ENCODE data around the gene GRIP1. TPM values are rescaled to one million over a fixed set of nuclear protein-coding genes. Genes with fewer than 3 reads are reported as not detected.

The GRIP1 gene
- total and polyA plus RNA-seq, 9 donors, result 0.36 to 10.1 (median 3.9) TPM

DNA sequence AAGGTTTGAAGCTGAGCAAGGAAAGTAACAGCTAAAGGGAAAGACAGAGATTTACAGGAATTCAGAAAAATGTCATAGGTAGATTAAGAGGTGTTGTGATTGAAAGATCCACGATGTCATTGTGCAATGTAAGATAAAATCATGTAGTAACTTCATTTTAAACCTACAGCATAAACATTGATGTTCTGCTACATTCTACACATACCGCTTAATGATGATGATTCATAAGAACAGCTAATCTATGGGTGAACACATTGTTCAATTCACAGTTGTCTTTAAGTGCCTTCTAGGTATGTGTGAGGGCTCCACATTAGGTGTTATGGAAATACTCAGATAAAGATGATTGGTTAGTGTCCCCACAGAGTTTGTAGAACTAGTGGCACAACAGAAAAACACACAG is 170.9 kb downstream of the GRIP1 start:
- intact Hi-C loops (cut with DNase I), result no loop called here
- WGBS, 3 donors, result 84 to 93% (median 89%) methylated on average over 2 of the region's 2 CpGs
- TF ChIP-seq EP300 (IDR thresholded peaks at IDR 0.05), result no peak
- TF ChIP-seq, protein P1, sequence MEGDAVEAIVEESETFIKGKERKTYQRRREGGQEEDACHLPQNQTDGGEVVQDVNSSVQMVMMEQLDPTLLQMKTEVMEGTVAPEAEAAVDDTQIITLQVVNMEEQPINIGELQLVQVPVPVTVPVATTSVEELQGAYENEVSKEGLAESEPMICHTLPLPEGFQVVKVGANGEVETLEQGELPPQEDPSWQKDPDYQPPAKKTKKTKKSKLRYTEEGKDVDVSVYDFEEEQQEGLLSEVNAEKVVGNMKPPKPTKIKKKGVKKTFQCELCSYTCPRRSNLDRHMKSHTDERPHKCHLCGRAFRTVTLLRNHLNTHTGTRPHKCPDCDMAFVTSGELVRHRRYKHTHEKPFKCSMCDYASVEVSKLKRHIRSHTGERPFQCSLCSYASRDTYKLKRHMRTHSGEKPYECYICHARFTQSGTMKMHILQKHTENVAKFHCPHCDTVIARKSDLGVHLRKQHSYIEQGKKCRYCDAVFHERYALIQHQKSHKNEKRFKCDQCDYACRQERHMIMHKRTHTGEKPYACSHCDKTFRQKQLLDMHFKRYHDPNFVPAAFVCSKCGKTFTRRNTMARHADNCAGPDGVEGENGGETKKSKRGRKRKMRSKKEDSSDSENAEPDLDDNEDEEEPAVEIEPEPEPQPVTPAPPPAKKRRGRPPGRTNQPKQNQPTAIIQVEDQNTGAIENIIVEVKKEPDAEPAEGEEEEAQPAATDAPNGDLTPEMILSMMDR (IDR thresholded peaks at IDR 0.05), result no peak
- TF ChIP-seq POLR2A (IDR thresholded peaks at IDR 0.05), result no peak
- no peaks in the 10 kb centered on the region for H3K9me3 ChIP-seq
- H3K4me3 ChIP-seq, result no peak overlapping the region
- H3K27me3 ChIP-seq, result no peaks in the 10 kb centered on the region
- DNase-seq, result no peak
- no peak overlapping the region for H3K27ac ChIP-seq
- no peaks in the 10 kb centered on the region for H3K4me1 ChIP-seq (ENCODE audit: insufficient read depth)
- H3K36me3 ChIP-seq, result no peaks in the 10 kb centered on the region

DNA sequence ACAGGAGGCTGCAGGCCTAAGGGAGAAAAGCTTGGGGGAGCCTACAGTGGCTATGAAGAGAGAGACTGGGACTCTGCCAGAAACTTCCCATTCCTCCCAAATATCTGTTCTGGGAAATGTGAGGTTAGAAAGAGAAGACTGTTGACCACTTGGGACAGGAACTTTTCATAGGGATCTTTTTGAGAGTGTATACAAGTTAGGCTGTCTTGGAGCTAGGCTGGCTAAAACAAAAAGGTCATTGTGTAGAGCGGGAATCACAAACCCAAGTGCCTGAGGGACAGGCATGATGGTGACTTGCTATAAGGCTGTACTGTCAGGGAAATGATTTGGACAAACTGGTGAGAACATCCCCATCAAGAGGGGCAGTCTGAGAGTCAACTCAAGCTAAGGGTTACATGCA is 175.1 kb downstream of the GRIP1 start:
- intact Hi-C loops (cut with DNase I), result no loop called here
- H3K27ac ChIP-seq, result no peak overlapping the region
- TF ChIP-seq POLR2A (IDR thresholded peaks at IDR 0.05), result no peak
- TF ChIP-seq, protein P1 (IDR thresholded peaks at IDR 0.05), result no peak
- TF ChIP-seq EP300 (IDR thresholded peaks at IDR 0.05), result no peak
- no peak for DNase-seq
- no peaks in the 10 kb centered on the region for H3K4me1 ChIP-seq (ENCODE audit: insufficient read depth)
- no peaks in the 10 kb centered on the region for H3K36me3 ChIP-seq
- no peaks in the 10 kb centered on the region for H3K27me3 ChIP-seq
- 92 to 98% (median 97%) methylated on average over 1 of the region's 1 CpG for WGBS, 3 donors
- no peak overlapping the region for H3K4me3 ChIP-seq
- no peaks in the 10 kb centered on the region for H3K9me3 ChIP-seq

DNA sequence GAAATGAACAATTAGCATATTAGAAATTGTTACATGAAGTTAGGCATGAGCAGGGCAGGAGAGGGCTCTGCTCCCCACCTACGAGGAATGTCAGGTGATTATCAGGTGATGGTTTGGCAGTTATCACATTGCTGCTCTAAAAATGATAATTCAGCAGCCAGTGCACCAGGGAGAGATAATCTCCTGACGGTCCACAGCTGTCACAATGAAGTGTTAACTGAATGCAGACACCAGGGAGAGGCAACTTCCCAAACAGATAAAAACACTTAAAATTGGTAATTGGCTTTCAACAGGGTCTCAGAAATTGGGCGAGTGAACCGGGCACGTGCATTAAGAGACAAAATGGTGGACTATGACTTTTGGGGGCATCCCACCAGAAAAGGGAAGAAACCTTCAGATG is 176.0 kb downstream of the GRIP1 start:
- Histone ChIP-seq H3K4me1 (ENCODE audit: insufficient read depth) (no peaks in the 10 kb centered on the region), H3K9me3 (no peaks in the 10 kb centered on the region), H3K36me3 (no peaks in the 10 kb centered on the region), H3K27ac (no peak overlapping the region), H3K4me3 (no peak overlapping the region), H3K27me3 (no peaks in the 10 kb centered on the region)
- WGBS, 3 donors, result 58 to 66% (median 62%) methylated on average over 5 of the region's 5 CpGs
- intact Hi-C loops (cut with DNase I), result no loop called here
- TF ChIP-seq EP300 (IDR thresholded peaks at IDR 0.05) (no peak), POLR2A (IDR thresholded peaks at IDR 0.05) (no peak)
- TF ChIP-seq, protein P1 (IDR thresholded peaks at IDR 0.05), result no peak
- DNase-seq, result no peak

DNA sequence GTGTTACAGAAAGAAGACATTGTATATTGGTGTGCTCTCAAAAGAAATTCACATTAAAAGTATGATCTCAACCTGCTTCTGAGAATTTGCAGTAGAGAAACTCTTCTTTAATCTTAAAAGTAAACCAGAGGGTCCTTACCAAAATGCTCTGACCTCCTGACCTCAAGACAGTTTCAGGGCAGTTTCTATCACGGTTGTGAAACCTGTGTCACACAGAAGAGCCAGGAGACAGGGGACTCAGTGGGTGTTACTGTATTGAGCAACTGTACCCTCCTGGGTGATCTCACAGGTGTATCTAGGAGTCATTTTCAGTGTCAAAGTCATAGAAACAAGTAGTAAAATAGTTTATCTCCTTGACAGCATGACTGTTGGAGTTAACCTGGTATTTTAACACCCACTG is 178.0 kb downstream of the GRIP1 start:
- Histone ChIP-seq H3K27me3 (no peaks in the 10 kb centered on the region), H3K4me1 (ENCODE audit: insufficient read depth) (no peaks in the 10 kb centered on the region), H3K36me3 (no peaks in the 10 kb centered on the region), H3K9me3 (no peaks in the 10 kb centered on the region), H3K4me3 (no peak overlapping the region), H3K27ac (no peak overlapping the region)
- DNase-seq, result no peak
- intact Hi-C loops (cut with DNase I), result no loop called here
- TF ChIP-seq POLR2A (IDR thresholded peaks at IDR 0.05), result no peak
- TF ChIP-seq, protein P1 (IDR thresholded peaks at IDR 0.05), result no peak
- no peak for TF ChIP-seq EP300 (IDR thresholded peaks at IDR 0.05)
- 75 to 89% (median 85%) methylated on average over 1 of the region's 1 CpG for WGBS, 3 donors

DNA sequence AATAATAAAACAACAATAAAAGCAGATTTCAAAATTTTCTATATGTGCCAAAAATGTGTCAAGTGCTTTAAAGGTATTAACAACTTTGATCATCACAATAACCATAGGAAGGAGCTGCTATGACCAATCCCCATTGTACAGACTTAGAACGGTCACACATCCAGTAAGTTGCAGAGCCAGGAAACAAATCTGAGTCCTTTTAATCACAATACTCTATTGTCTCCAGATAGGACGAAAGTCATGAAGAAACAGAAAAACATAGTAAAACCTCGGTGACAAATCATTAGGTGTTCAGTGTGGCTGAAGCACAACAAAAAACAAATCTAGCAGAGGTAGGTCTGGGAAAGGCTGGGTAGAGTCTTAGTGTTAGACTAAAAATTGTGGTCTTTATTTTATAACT is 178.8 kb downstream of the GRIP1 start:
- no peaks in the 10 kb centered on the region for H3K27me3 ChIP-seq
- no peaks in the 10 kb centered on the region for H3K4me1 ChIP-seq (ENCODE audit: insufficient read depth)
- H3K4me3 ChIP-seq, result no peak overlapping the region
- no peak overlapping the region for H3K27ac ChIP-seq
- no peak for DNase-seq
- no peak for TF ChIP-seq POLR2A (IDR thresholded peaks at IDR 0.05)
- 84 to 88% (median 87%) methylated on average over 3 of the region's 3 CpGs for WGBS, 3 donors
- H3K36me3 ChIP-seq, result no peaks in the 10 kb centered on the region
- intact Hi-C loops (cut with DNase I), result no loop called here
- no peaks in the 10 kb centered on the region for H3K9me3 ChIP-seq

Data from ovary (tissue), 9 donors.